ENCODE results near the gene GGA3. TPM values are rescaled to one million over a fixed set of nuclear protein-coding genes. Genes with fewer than 3 reads are reported as not detected.

The GGA3 gene
- total and polyA plus RNA-seq, 10 of the 15 experiments (the other 5 are each of a cell fraction or from before 2014, with no cell fraction given): 7.0 to 57.5 (median 34.0) TPM

GRCh38 chr17:75289832-75290337 is 28.5 kb upstream of the GGA3 start (continued):
- TF ChIP-seq EZH2 (IDR thresholded peaks at IDR 0.05; ENCODE audit: borderline replicate concordance, control insufficient read depth, low read depth, low read length): no peak
- no peak for TF ChIP-seq CBX3 (IDR thresholded peaks at IDR 0.05; ENCODE audit: borderline replicate concordance, low read depth)
- peak; percentile 31; the same call in 1 of the 2 replicates for TF ChIP-seq HCFC1 (IDR thresholded peaks at IDR 0.05; ENCODE audit: low read length)
- TF ChIP-seq FOXM1 (IDR thresholded peaks at IDR 0.05; ENCODE audit: low read depth, low read length): peak; percentile 58; the same call in 1 of the 2 replicates
- TF ChIP-seq, protein P1, sequence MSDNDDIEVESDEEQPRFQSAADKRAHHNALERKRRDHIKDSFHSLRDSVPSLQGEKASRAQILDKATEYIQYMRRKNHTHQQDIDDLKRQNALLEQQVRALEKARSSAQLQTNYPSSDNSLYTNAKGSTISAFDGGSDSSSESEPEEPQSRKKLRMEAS (IDR thresholded peaks at IDR 0.05; ENCODE audit: low read depth, low read length): peak; percentile 50; the same call in 1 of the 2 replicates
- peak; percentile 53 for TF ChIP-seq FOXK2 (IDR thresholded peaks at IDR 0.05)
- TF ChIP-seq SMARCA5 (IDR thresholded peaks at IDR 0.05): peak; percentile 2; the same call in 1 of the 2 replicates
- peak; percentile 83 for TF ChIP-seq JUNB (IDR thresholded peaks at IDR 0.05)
- TF ChIP-seq, protein P2, sequence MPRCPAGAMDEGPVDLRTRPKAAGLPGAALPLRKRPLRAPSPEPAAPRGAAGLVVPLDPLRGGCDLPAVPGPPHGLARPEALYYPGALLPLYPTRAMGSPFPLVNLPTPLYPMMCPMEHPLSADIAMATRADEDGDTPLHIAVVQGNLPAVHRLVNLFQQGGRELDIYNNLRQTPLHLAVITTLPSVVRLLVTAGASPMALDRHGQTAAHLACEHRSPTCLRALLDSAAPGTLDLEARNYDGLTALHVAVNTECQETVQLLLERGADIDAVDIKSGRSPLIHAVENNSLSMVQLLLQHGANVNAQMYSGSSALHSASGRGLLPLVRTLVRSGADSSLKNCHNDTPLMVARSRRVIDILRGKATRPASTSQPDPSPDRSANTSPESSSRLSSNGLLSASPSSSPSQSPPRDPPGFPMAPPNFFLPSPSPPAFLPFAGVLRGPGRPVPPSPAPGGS (IDR thresholded peaks at IDR 0.05; ENCODE audit: borderline replicate concordance, insufficient read depth, low read depth, low read length, poor library complexity, severe bottlenecking): no peak
- peak; percentile 54; the same call in 1 of the 2 replicates for TF ChIP-seq MEF2A (IDR thresholded peaks at IDR 0.05; ENCODE audit: insufficient read depth, low read depth, low read length)
- no peak for TF ChIP-seq ZBTB40 (IDR thresholded peaks at IDR 0.05; ENCODE audit: borderline replicate concordance)
- TF ChIP-seq ZBED1 (IDR thresholded peaks at IDR 0.05; ENCODE audit: borderline replicate concordance): peak; percentile 76; the same call in 1 of the 2 replicates
- TF ChIP-seq NFIC (IDR thresholded peaks at IDR 0.05; ENCODE audit: low read depth, low read length): peak; percentile 64
- TF ChIP-seq ATF7 (IDR thresholded peaks at IDR 0.05; ENCODE audit: low read depth): peak; percentile 33; the same call in 1 of the 2 replicates
- 0 out of 2 replicates have a peak, but pooled peaks have one; percentile 7 for TF ChIP-seq ZNF687 (IDR thresholded peaks at IDR 0.05)
- no peak for TF ChIP-seq SMAD1 (IDR thresholded peaks at IDR 0.05; ENCODE audit: low read depth, partially characterized antibody)
- TF ChIP-seq MTA2 (IDR thresholded peaks at IDR 0.05; ENCODE audit: low read depth): peak; percentile 63
- TF ChIP-seq SMC3 (IDR thresholded peaks at IDR 0.05; ENCODE audit: borderline replicate concordance, low read length): peak; percentile 66; the same call in 1 of the 2 replicates

Data from GM12878 (cell line).